Ascending aorta (tissue), 2 donors: ENCODE data around the gene POLR2I. TPM values are rescaled to one million over a fixed set of nuclear protein-coding genes. Genes with fewer than 3 reads are reported as not detected.

Experiments
- DNase-seq, 2 donors: peaks; one replicate each; pipeline ENCODE4 v3.0.0-alpha.2; 2019; ENCODE audit warnings: low spot score in 2 of 2
- H3K27ac ChIP-seq, 2 donors: fragments of 200-600 bp; sonication (generic); one replicate each; pipeline ENCODE4 v1.5.1; 2016 to 2017; ENCODE audit warnings: mild to moderate bottlenecking in 1 of 2
- H3K27me3 ChIP-seq: fragments of 200-600 bp; sonication (generic); one replicate; pipeline ENCODE4 v1.5.1; 2017
- H3K36me3 ChIP-seq, 2 donors: fragments of 200-600 bp; sonication (generic); one replicate each; pipeline ENCODE4 v1.5.1; 2016
- H3K4me1 ChIP-seq, 2 donors: fragments of 200-600 bp; sonication (generic); one replicate each; pipeline ENCODE4 v1.5.1; 2016 to 2017; ENCODE audit warnings: mild to moderate bottlenecking in 1 of 2
- H3K4me3 ChIP-seq, 2 donors: fragments of 200-600 bp; sonication (generic); one replicate each; pipeline ENCODE4 v1.5.1; 2016 to 2017; ENCODE audit warnings: mild to moderate bottlenecking in 1 of 2
- H3K9me3 ChIP-seq, 2 donors: fragments of 200-600 bp; sonication (generic); one replicate each; pipeline ENCODE4 v1.5.1; 2016
- CTCF ChIP-seq, 3 experiments: fragments of 200-600 bp in 2 of 3; fragments of 450-650 bp in 1 of 3; sonication (generic) in 2 of 3; IDR thresholded peaks; one replicate each; pipeline ENCODE4 v1.5.1; 2016 to 2019; ENCODE audit warnings: antibody characterized with exemption in 3 of 3, mild to moderate bottlenecking in 1 of 3, moderate library complexity in 1 of 3
- intact Hi-C: fragments of 100-400 bp; cut with DNase I; formaldehyde crosslinking; loops from one replicate; pipeline ENCODE4 v1.15.1; 2023
- total RNA-seq: library from RNA; depleted of rRNA; stranded (reverse); fragments of >200 nt; gene quantifications from one replicate; pipeline ENCODE4 v1.1.0, GENCODE V29; 2016

Gene POLR2I
- total RNA-seq, 1 donor from 2014 or later, result 21.0 TPM

DNA sequence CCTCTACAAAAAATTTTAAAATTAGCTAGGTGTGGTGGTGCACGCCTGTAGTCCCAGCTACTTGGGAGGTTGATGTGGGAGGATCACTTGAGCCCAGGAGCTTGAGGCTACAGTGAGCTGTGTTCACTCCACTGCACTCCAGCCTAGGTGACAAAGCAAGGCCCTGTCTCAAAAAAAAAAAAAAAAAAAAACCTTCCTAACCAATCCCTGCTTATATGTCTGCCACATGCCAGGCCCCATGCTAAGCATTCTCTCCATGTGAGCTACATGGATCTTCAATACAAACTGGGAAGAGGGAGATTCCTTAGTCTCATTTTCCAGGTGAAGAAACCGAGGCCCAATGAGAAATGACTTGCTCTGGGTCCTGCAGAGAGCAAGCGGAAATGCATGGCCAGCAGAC, 6.0 kb downstream of the POLR2I start:
- Histone ChIP-seq H3K36me3 (peaks cover 9 to 17% of the 10 kb centered on the region in 2 donors), H3K27me3 (no peaks in the 10 kb centered on the region), H3K9me3 (no peaks in the 10 kb centered on the region), H3K4me3 (no peak overlapping the region), H3K27ac (no peak overlapping the region), H3K4me1 (peaks cover 0 to 5% of the 10 kb centered on the region in 2 donors)
- intact Hi-C loops, result no loop called here
- no peak for TF ChIP-seq CTCF (IDR thresholded peaks at IDR 0.05)
- DNase-seq, result no peak

DNA sequence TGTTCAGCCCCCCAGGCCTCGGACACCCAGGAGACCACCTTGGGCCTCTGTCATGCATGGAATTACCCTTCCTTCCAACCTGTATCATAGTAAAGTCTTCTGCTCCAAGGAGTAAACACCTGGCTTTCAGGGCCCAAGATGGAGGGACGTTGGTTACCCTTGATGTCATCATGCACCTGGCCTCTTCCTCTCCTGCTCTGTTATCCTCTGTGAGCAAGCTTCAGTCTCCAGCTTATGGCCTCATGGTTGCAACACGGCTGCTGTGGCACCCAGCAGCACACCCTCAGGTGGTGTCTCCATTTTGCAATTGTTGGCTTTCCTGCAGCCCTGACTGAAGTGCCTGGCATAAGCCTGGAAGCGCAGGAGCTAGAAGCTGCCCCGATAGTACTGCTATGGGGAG, 7.7 kb downstream of the POLR2I start:
- no peak for DNase-seq

GRCh38 chr19:36106441-36106840, 8.2 kb downstream of the POLR2I start:
- H3K36me3 ChIP-seq, result peaks cover 0 to 2% of the 10 kb centered on the region in 2 donors
- H3K4me3 ChIP-seq, result no peak overlapping the region
- no peak overlapping the region for H3K27ac ChIP-seq
- no peak for DNase-seq
- H3K4me1 ChIP-seq, result no peaks in the 10 kb centered on the region
- no peaks in the 10 kb centered on the region for H3K27me3 ChIP-seq
- intact Hi-C loops, result no loop called here
- H3K9me3 ChIP-seq, result no peaks in the 10 kb centered on the region
- no peak for TF ChIP-seq CTCF (IDR thresholded peaks at IDR 0.05)

More for the DNA sequence above, 7.7 kb downstream of the POLR2I start:
- intact Hi-C loops, result no loop called here
- no peaks in the 10 kb centered on the region for H3K4me1 ChIP-seq
- TF ChIP-seq CTCF (IDR thresholded peaks at IDR 0.05), result no peak
- H3K27ac ChIP-seq, result no peak overlapping the region
- H3K4me3 ChIP-seq, result no peak overlapping the region
- no peaks in the 10 kb centered on the region for H3K9me3 ChIP-seq
- H3K27me3 ChIP-seq, result no peaks in the 10 kb centered on the region
- H3K36me3 ChIP-seq, result peaks cover 0 to 3% of the 10 kb centered on the region in 2 donors

DNA sequence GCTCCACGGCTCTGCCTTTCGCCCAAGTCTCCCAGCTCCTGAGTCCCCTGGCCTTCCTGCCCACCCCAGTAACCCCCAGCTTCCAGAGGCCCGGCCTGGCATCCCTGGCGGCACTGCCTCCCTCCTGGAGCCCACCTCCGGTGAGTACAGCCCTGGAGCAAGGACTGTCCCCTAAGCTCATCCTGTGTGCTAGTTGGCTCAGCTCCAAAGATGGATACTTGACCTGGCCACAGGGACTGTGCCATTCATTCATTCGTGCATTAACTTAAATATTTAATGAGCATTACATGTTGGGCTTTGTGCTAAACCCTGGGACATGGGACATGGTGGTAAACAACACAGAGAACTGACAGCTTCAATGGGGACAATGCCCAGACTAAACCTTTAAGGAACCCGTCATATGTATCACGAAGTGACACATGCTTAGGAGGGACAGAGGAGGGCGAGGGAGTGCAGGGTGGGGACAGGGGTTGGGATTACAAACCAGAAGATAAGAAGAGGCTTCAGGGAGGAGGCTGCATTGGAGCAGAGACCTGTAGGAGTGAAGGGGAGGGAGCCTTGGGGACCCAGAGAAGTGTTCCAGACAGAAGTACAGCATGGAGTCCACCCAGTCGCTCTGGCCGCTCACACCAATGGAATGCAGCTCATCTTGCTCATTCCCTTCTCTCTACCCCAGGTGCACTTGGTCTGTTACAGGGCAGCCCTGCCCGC, 10.7 kb downstream of the POLR2I start:
- intact Hi-C loops, result no loop called here
- Histone ChIP-seq H3K36me3 (no peaks in the 10 kb centered on the region), H3K4me1 (no peaks in the 10 kb centered on the region), H3K27ac (no peak overlapping the region), H3K4me3 (no peak overlapping the region), H3K9me3 (no peaks in the 10 kb centered on the region), H3K27me3 (no peaks in the 10 kb centered on the region)
- TF ChIP-seq CTCF (IDR thresholded peaks at IDR 0.05), result no peak
- no peak for DNase-seq

DNA sequence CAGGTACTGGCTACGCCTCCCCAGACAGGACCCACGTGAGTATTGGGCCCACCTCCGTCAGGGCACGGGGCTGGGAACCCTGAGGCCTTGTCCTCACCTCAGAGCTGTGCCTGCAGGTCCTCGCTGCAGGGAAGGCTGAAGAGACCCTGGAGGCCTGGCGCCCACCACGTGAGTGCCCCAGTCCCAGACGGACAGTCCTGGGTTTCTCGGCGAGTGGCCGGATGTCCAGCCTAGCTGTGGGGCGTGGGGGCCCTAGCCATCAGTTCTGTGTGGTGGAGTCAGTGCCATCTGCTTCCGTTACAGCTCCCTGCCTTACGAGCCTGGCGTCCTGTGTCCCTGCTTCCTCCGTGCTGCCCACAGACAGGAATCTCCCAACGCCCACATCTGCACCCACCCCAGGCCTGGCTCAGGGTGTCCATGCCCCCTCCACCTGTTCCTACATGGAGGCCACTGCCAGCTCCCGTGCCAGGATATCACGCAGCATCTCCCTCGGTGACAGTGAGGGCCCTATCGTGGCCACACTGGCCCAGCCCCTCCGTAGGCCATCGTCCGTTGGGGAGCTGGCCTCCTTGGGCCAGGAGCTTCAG, 11.5 kb downstream of the POLR2I start:
- no peaks in the 10 kb centered on the region for H3K4me1 ChIP-seq
- H3K27ac ChIP-seq, result no peak overlapping the region
- intact Hi-C loops, result no loop called here
- TF ChIP-seq CTCF (IDR thresholded peaks at IDR 0.05), result no peak
- H3K27me3 ChIP-seq, result no peaks in the 10 kb centered on the region
- no peaks in the 10 kb centered on the region for H3K9me3 ChIP-seq
- DNase-seq, result no peak
- no peak overlapping the region for H3K4me3 ChIP-seq
- H3K36me3 ChIP-seq, result no peaks in the 10 kb centered on the region
